SKM-1 (cell line): ENCODE measurements around the gene OSM.
"Not testable (repeated sequence)": the region's sequence is repeated elsewhere in the genome, so short reads cannot be mapped to it uniquely, and the experiment has no call there.

ENCODE experiments used
- DNase-seq: peaks from one replicate; lab custom pipeline; 2025; ENCODE audit not compliant: unreplicated experiment; lab: John Stamatoyannopoulos, UW

Gene OSM

DNA sequence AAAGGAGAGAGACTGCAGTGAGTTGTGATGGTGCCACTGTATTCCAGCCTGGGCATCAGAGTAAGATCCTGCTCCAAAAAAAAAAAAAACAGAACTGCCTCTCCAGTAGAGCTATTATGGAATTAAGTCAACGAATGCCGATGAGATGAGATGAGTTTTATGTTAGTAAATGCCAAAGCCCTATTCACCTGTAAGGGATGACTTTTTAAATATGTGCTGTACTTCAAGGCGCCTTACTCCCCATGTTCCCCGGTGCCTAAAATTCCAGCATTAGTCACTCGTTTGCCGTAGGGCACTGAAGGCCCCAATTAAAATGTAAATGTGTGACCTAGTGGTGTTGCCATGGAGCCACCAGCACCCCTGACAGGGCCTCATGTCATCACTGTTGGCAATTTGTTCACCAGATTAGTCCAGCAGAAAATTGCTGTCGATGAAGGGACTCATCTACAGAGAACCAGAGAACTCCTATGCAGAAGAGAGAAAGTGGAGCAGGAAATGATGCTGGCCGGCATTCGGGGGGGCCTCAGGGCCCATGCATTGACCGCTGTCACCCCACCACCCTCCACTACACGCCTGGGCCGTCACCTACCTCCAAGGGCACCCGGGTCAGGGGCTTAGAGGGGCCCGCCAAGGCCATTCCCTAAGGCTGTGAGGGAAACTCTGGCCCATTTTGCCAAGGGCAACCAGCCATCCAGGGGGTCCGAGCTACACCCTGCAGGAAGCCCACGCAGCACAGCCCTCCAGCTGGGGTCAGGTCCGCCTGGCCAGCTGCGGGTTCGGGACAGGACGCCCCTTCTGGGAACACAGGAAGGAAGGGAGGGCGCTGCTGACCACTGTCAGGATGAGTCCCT lies 37.9 kb downstream of the OSM start:
- DNase-seq = no peak

DNA sequence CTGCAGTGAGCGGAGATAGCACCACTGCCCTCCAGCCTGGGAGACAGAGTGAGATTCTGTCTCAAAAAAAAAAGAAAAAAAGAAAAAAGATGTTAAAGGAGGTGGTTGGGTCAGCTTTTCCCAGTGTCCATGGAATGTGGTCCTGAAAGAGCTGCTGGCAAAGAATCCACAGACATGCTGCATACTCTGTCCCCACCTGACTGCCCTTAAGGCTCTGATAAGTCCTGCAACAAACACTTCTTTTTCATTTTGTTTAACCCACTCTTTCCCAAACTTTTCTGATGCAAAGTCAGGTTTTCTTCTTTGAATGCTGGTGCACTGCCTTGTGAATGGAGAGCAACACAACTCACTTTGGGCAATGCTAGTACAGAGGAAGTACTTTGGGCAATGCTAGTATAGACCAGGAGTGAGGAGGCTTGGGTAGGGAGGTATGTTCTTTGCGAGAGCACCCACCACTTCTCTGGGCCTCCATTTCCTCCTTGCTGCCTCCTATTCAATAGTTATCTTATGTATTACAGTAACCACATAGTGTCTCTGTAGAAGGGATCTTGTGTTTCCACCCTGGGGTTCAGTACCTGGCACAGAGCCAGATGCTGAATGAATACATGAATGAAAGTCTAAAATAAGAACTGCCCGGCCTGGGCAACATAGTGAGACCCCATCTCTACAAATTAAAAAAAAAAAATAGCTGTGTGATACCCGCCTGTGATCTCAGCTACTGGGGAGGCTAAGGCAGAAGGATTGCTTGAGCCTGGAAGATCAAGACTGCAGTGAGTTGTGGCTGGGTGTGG lies 39.0 kb downstream of the OSM start:
- DNase-seq = no peak

GRCh38 chr22:30226192-30226832 lies 40.3 kb downstream of the OSM start:
- no peak for DNase-seq

DNA sequence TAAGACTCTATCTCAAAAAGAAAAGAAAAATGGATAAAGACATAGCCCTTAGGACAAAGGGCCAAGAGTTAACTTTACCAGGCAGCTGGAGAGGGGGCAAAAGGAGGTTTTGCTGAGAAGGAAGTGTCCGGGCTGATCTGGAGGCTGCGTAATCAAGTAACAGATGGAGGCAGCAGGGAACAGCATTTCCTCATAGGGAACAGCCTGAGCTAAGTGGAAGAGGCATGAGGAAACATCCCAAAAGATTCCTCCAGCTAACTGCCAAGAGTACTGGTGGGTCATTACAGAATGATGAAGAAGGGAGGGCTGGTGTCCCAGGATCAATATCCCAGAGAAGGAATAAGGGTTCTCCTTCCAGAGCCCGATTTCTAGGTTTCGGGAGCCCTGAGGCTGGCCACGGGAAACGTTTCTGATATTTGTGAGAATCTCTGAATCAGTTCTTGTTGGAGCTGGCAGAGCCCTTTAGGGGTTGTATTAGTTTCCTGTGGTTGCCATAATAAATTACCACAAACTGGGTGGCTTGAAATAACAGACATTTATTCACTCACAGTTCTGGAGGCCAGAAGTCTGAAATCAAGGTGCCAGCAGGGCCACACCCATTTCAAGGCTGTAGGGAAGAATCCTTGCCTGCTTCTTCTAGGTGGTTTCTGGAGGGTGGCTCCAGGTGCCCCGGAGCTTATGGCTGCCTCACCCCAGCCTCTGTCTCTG lies 41.3 kb downstream of the OSM start:
- DNase-seq = no peak

DNA sequence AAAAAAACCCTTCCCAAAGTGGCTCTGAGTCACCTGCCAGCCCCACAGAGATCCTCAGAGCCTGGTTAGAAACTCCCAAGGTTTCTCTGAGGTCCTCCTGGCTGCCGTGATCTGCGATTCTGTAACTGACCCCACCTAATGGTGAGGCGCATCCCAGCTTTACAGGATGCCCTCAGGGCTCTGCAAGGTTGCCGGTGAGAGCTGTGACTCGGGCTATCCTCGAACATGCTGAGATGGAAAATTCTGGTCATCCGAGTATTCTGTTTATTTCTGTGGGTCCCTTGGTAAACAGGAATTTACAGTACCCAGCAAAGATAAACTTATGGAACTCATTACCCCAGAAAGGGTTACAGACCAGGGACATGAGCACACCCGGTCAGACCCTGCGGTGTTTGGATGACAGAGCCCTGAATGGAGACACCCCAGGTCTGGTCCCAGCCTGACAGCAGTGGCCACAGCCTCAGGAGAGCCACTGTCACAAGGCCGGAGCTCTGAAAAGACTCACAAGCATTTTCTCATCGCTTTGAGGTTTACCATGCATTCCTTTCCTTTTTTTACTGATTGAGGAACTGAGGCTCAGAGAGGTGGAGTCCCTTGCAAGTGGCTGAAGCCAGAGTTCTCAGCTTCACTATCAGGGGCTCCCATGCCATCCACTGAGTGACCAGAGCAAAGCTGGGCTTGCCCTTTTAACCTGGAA lies 42.3 kb downstream of the OSM start:
- DNase-seq = no peak

- no peak for DNase-seq
These were observed 43.3 kb downstream of the OSM start for GRCh38 chr22:30223303-30223702.

GRCh38 chr22:30222321-30222720 lies 44.3 kb downstream of the OSM start:
- DNase-seq = no peak

DNA sequence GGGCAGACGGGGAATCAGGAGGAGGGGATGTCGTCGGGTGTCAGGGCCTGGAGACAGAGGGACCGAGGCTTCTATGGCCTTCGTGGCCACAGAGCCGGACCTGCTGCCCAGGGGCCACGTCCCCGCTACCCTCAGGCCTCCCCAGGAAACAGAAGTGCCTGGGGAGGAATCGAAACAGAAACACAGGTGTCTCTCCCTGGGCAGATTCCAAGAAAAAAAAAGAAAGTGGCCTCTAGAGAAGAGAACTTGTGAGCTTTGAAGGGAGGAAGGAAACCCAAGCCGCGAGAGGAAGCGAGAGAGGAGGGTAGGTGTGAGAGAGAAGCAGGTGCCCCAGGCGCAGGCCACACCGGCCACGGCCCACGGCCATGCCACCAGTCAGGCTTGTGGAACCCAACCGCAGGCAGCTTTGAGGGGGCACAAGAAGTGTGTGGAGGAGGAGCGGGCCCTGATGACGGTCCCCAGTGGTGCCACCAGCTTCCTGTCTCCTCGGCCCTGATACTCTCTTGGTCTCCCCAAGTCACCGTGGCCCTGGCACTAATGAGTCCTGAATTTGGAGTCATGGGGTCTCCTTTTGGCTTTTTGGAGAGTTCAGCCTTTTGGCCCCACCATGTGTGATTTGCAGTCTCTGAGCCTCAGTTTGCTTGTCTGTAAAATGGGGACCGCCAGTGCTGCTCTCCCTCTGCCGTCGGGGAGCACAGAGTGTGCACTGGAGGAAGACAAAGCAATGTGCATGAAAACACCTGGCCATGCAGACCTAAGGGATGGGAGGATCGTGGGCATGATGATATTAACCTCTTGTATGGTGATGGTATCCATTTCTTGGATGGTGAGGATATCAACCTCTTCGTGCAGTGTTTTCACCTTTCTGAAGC lies 45.3 kb downstream of the OSM start:
- no peak for DNase-seq

- DNase-seq = no peak
These were observed 46.2 kb downstream of the OSM start for GRCh38 chr22:30220338-30221012.

DNA sequence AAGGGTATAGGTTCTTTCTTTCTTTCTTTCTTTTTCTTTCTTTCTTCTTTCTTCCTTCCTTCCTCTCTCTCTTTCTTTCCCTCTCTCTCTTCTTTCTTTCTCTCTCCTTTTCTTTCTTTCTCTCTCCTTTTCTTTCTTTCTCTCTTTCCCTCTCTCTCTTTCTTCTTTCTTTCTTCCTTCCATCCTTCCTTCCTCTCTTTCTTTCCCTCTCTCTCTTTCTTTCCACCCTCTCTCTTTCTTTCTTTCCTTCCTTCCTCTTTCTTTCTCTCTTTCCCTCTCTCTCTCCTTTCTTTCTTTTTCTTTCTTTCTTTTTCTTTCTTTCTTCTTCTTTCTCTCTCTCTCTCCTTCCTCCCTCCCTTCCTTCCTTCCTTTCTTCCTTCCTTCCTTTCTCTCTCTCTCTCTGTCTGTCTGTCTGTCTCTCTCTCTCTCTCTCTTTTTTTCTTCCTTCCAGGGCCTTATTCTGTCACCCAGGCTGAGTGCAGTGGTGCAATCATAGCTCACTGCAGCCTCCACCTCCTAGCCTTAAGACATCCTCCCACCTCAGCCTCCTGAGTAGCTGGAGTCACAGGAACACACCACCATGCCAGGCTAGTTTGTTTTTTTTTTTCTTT lies 46.9 kb downstream of the OSM start:
- DNase-seq = no peak

- no peak for DNase-seq
These were observed 47.5 kb downstream of the OSM start for GRCh38 chr22:30219049-30219654.

DNA sequence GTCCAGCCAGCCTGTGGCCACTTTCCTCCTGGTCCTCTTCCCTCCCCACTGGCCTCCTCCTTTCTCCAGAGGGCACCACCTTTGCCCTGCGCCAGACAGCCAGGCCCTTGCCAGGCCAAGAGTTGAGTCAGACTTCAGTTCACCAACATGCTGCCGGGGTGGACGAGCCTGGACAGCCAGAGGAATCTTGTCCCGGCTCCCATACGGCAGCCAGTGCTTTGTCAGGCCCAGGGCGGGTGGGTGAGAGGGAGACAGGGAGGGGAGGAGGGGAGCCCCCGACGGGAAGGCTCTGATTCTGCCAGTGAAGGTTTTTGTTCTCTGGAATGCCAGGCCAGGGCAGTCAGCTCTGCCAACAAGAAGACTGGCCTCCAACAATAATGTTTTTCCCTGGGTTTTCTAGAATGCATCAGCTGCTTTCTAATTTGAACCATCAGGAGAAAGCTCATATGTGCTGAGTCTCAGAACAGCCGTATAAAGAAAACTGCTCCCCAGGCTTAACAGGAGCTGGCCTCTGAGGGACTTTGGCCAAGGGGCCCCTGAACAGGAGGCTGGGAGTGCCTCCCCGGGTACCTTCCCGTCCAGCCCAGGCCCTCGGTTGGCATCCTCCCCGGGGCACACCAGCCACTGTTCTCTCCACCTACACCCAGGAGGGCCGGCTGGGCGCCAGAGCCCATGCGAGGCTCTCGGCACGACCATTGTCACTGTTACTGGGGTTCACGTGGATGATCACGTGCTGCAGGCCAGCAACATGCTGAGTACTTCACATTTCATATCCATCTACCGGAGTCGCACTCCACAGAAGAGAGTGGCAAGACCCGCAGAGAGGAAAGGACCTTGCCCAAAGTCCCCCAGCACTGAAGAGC lies 48.7 kb downstream of the OSM start:
- DNase-seq = no peak

DNA sequence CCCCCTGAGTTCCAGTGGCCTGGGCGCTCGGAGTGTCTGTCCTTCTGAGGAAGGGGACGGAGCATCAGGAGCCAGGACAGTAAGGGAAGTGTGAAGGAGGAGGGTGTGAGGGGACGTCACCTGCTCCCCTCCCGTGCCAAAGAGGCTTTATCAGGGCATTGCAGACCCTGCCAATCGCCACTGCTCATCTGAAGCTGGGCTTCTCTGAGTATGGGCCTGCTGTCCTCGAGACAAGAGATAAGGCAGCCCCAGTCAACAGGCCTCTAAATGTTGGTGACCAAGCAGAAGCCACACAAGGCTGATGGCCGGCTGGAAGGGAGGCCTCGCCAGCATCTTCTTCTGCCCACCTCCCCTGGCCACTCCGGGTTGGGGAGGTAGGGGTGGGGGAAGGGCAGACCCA lies 49.9 kb downstream of the OSM start:
- DNase-seq = no peak

DNA sequence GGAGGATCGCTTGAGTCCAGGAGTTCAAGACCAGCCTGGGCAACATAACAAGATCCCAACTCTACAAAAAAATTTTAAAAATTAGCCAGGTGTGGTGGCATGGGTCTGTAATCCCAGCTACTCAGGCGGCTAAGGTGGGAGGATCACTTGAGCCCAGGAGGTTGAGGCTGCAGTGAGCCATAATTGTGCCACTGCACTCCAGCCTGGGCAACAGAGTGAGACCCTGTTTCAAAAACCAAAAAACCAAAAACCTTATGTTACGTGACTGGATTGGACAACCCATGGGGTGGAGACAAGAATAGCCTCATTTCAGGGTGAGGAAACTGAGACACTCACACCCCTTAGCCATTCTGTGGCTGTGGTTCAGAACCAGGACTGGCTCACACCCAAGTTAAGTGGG lies 50.4 kb downstream of the OSM start:
- DNase-seq = not testable (repeated sequence)

DNA sequence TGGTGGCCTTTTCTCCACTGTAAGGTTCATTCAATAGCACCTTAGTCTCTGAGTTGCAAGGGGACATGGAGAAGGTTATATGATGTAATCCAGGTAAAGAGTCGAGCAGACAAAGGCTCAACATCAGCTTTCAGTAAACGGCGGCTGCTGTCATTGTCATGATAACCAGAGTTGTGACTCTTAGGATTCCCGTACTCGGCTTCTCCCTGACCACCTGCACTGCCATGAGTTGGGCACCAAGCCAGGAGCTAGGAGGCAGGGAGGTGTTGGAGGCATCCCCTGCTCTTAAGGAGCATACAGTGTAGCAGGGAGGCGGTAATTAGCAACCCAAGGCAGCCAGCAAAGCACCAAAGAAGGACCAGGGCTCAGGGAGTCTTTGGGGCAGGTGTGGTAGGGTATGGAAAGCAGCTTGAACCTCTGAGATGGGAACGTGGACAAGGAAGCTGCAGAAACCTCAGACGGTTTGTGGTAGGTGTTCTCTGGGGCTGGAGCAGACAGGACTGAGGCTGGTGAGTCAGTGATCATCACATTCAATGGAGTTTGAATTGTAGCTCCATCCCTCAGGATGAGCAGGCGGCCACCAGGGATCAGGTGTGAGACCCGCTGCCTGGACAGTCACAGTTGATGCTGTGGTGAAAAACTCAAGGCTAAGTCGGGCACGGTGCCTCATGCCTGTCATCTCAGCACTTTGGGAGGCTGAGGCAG lies 51.8 kb downstream of the OSM start:
- no peak for DNase-seq

- no peak for DNase-seq
These were observed 53.6 kb downstream of the OSM start for GRCh38 chr22:30212996-30213441.
